Calu3 (cell line): ENCODE measurements around the gene LRCOL1. TPM values are rescaled to one million over a fixed set of nuclear protein-coding genes. Genes with fewer than 3 reads are reported as not detected.

Experiments used
- BruUV-seq: library from RNA; stranded (reverse); fragments of 400-500 nt; replicated peaks from 2 replicates; lab custom pipeline; 2021; lab: Mats Ljungman, UMichigan
- CTCF ChIA-PET: fragments of 300-600 bp; sonication (Branson Sonifier 250); formaldehyde crosslinking; loops from one replicate; lab custom pipeline; 2022; ENCODE audit warnings: antibody characterized with exemption; lab: Charles Lee
- DNase-seq: peaks from one replicate; pipeline ENCODE4 v3.0.0; 2022
- H3K27ac Mint-ChIP-seq: one replicate; pipeline ENCODE4 v1.8.0; 2022; ENCODE audit warnings: mixed read lengths; ENCODE audit not compliant: unreplicated experiment
- H3K27me3 Mint-ChIP-seq: one replicate; pipeline ENCODE4 v1.8.0; 2022; ENCODE audit warnings: mixed read lengths; ENCODE audit not compliant: unreplicated experiment
- H3K36me3 Mint-ChIP-seq: one replicate; pipeline ENCODE4 v1.8.0; 2022; ENCODE audit warnings: mild to moderate bottlenecking, moderate library complexity, mixed read lengths; ENCODE audit not compliant: insufficient read depth, unreplicated experiment
- H3K4me1 Mint-ChIP-seq: one replicate; pipeline ENCODE4 v1.8.0; 2022; ENCODE audit warnings: mild to moderate bottlenecking, low read depth, mixed read lengths; ENCODE audit not compliant: unreplicated experiment
- H3K4me3 Mint-ChIP-seq: one replicate; pipeline ENCODE4 v1.8.0; 2022; ENCODE audit warnings: mild to moderate bottlenecking, low read depth, moderate library complexity, mixed read lengths; ENCODE audit not compliant: unreplicated experiment
- H3K9me3 Mint-ChIP-seq: one replicate; pipeline ENCODE4 v1.8.0; 2022; ENCODE audit warnings: low read depth, mixed read lengths; ENCODE audit not compliant: unreplicated experiment
- intact Hi-C: fragments of 100-400 bp; cut with micrococcal nuclease; formaldehyde crosslinking; loops from one replicate; pipeline ENCODE4 v1.10.0; 2022; ENCODE audit not compliant: unreplicated experiment
- total RNA-seq: library from RNA; stranded (reverse); gene quantifications from 2 replicates; pipeline ENCODE4 v1.2.3, GENCODE V29; 2022
- TF ChIP-seq, protein P1 (sequence below): fragments of 200-600 bp; IDR thresholded peaks from one replicate; pipeline ENCODE4 v1.8.0; 2022; ENCODE audit warnings: antibody characterized with exemption; ENCODE audit not compliant: unreplicated experiment

The LRCOL1 gene
- total RNA-seq, 1 experiment from 2014 or later = not detected

DNA sequence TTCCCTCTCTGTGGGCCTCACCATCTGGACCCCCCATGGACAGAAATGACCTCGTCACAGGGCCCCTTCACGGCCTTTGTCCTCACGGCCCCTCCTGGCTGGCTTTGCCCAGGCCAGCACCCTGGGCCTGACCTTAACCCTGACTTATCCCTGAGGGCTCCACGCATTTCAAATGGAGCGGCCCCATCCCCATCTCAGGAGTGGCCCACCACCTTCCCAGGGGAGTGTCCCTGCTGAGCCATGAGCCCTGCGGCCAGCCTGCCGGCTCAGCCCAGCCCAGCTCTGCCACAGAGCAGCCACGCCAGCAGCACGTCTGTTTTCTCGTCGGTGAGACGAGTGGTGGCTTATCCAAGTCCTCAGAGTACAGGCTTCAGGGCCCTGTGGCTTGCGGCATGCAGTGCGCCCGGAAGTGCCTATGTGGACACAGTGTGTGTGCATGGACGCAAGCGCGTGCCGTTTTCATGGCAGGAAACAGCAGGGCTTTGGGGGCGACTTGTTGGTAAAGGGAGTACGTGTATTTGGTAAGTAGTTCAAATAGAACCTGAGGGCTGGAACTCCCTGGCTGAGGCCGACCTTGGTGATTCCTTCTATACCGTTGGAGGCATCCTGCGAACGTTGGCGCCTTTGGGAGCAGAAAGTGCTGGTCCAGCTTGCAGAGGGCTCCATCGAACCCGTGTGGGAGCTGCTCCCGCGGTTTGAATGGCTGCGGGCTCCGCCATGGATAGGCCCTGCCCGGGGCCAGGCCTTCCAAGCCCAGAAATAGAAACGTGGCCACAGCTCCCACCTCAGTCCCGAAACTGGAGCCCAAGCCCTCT, 52.1 kb downstream of the LRCOL1 start:
- Mint-ChIP-seq H3K9me3 (peaks cover 3% of the 10 kb centered on the region), H3K4me3 (peak overlapping the region; percentile 9), H3K36me3 (peaks cover 57% of the 10 kb centered on the region), H3K27me3 (no peaks in the 10 kb centered on the region), H3K4me1 (no peaks in the 10 kb centered on the region), H3K27ac (no peak overlapping the region)
- TF ChIP-seq, protein P1, sequence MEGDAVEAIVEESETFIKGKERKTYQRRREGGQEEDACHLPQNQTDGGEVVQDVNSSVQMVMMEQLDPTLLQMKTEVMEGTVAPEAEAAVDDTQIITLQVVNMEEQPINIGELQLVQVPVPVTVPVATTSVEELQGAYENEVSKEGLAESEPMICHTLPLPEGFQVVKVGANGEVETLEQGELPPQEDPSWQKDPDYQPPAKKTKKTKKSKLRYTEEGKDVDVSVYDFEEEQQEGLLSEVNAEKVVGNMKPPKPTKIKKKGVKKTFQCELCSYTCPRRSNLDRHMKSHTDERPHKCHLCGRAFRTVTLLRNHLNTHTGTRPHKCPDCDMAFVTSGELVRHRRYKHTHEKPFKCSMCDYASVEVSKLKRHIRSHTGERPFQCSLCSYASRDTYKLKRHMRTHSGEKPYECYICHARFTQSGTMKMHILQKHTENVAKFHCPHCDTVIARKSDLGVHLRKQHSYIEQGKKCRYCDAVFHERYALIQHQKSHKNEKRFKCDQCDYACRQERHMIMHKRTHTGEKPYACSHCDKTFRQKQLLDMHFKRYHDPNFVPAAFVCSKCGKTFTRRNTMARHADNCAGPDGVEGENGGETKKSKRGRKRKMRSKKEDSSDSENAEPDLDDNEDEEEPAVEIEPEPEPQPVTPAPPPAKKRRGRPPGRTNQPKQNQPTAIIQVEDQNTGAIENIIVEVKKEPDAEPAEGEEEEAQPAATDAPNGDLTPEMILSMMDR = no peak
- BruUV-seq = no TSS peak
- CTCF ChIA-PET = interaction anchor here (1.0 to 1.2 kb wide), 2 partner anchors 11 to 29 kb away, joined by 3 to 4 read pairs; no protein-coding TSS in a partner anchor
- intact Hi-C loops = no loop called here
- DNase-seq = no peak

DNA sequence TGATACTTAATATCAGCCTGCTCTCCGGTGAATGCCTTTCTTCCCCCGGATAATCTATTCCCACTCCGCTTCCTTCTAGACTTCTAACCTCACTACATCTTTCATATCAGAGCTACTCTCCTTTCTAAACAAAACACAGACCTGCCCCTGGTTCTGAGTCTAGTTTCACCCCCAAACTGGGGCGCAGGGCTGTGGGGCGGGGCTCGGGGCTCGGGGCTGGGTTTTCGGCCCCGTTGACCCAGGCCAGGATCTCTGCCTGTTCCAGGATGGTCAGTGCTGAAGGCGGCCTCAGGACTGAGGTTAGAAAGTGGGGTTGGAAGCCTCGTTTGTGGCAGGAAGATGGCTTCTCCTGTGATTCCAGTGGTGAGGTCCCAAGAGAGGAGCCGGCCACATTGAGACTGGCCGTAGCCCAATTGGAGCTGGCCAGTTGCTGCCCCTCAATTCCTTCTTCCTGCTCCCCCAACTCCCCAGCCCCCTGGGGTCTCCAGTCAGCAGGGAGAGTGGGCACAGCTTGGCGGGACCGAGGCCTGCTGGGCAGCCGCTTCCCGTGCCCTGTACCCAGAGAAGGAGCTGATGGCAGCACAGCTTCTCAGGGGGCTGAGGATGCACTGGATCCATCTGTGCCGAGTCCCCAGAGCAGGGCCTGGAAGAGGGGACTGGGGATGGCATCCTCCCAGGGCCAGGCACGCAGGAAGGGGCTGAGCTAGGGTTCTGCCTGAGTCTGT, 52.9 kb downstream of the LRCOL1 start:
- TF ChIP-seq, protein P1 = no peak
- no peak for DNase-seq
- Mint-ChIP-seq H3K27me3 (no peaks in the 10 kb centered on the region), H3K4me1 (no peaks in the 10 kb centered on the region), H3K36me3 (peaks cover 59% of the 10 kb centered on the region), H3K4me3 (no peak overlapping the region), H3K9me3 (peaks cover 3% of the 10 kb centered on the region), H3K27ac (no peak overlapping the region)
- BruUV-seq = no TSS peak
- intact Hi-C loops = no loop called here
- CTCF ChIA-PET = interaction anchor here (1.0 kb wide), 1 partner anchor 28 kb away, joined by 3 read pairs; no protein-coding TSS in a partner anchor

DNA sequence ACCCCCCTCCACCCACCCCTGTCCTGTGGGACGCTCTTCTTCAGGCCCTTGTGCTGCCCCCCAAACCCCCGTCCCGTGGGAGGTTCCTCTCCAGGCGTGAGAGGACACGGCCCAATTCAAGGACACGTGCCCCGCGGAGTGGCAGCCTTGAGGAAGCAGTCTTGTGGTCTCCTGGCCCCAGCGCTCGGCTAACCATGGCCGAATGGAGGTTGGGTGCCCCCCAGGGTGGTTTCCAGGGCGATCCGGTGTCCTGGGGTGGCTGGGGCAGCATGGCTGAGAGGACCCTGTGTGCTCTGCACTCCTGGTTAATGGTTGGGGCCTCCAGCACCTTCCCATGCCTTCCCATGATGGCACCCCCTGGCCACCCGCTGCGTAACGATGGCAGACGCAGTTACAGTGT, 53.6 kb downstream of the LRCOL1 start:
- Mint-ChIP-seq H3K4me1 (no peaks in the 10 kb centered on the region), H3K27ac (no peak overlapping the region), H3K36me3 (peaks cover 53% of the 10 kb centered on the region), H3K4me3 (no peak overlapping the region), H3K27me3 (no peaks in the 10 kb centered on the region), H3K9me3 (peaks cover 3% of the 10 kb centered on the region)
- BruUV-seq = no TSS peak
- intact Hi-C loops = no loop called here
- DNase-seq = no peak
- TF ChIP-seq, protein P1 = no peak
- CTCF ChIA-PET = no interaction called here

DNA sequence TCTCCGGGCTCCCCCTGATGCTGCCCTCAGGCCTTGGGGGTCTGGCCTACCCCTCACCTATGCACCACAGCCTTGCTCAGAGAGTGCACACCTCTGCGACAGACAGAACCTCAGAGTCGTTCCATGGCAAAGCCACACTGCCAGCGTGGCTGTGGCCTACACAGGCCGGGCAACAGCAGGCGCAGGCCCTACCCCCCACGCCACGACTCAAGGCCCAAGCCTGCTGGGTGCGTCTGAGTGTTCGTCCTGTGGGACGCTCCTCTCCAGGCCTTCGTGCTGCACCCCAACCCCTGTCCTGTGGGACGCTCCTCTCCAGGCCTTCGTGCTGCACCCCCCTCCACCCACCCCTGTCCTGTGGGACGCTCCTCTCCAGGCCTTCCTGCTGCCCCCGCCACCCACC, 54.2 kb downstream of the LRCOL1 start:
- no peaks in the 10 kb centered on the region for H3K27me3 Mint-ChIP-seq
- peaks cover 50% of the 10 kb centered on the region for H3K36me3 Mint-ChIP-seq
- H3K9me3 Mint-ChIP-seq = peaks cover 3% of the 10 kb centered on the region
- TF ChIP-seq, protein P1 = no peak
- intact Hi-C loops = no loop called here
- CTCF ChIA-PET = no interaction called here
- no peaks in the 10 kb centered on the region for H3K4me1 Mint-ChIP-seq
- BruUV-seq = no TSS peak
- no peak overlapping the region for H3K4me3 Mint-ChIP-seq
- no peak for DNase-seq
- no peak overlapping the region for H3K27ac Mint-ChIP-seq
